Fibroblast of gingiva (primary cell): ENCODE measurements around the gene AMBRA1.

Source experiments
- DNase-seq: peaks from one replicate; pipeline ENCODE4 v3.0.0-alpha.2; 2011; ENCODE audit warnings: low read depth

AMBRA1 gene

DNA sequence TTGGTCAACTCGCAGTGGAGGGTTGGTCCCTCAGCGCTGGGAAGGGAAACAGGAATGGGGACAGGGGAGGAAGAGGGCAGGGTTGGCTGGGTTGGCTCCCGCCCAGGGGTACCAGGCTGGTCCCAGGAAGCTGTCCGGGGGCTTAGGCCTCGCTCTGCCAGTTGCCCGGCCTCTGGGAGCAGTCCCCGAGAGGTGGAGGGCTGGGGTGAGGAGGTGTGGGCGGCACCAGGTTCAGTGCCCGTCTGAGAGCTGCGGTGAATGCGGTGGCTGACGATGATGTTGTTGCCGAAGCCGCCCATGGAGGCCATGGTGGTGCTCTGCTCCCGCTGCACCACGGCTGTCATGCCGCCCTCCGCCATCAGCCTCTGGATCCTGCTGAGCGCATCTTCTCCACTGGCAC is 196.3 kb downstream of the AMBRA1 start:
- DNase-seq = no peak

DNA sequence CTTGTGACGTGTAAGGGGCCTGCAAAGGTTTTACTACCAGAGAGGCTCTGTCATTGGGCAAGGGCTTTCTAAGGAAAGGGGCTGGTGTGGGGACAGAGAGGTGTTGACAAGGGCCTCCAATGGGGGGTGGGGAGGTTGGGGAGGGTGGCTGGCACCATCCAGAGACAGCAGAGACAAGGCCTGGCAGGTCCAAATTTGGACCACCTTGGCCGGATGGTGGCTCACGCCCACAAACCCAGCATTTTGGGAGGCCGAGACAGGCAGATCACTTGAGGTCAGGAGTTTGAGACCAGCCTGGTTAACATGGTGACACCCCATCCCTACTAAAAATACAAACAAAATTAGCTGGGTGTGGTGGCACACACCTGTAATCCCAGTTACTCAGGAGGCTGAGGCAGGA is 200.1 kb downstream of the AMBRA1 start:
- DNase-seq = no peak

DNA sequence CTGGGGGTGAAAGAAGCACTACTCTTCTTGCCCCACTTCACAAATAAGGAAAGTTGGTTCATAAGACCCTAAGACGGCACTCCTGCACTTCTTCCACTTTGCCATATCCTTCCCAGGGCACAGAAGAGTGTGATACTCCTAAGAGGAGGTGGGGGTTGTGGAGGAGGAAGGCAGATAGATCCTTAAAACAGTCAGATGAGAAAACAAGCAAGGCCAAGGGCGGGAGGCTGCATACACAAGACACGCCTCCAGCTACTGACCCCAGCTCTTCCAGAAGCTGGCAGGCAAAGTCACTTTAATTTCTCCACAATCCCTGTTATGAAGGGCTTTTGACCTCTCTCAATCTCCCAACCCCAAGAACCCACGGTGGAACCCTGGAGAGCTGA is 200.6 kb downstream of the AMBRA1 start:
- DNase-seq = no peak

DNA sequence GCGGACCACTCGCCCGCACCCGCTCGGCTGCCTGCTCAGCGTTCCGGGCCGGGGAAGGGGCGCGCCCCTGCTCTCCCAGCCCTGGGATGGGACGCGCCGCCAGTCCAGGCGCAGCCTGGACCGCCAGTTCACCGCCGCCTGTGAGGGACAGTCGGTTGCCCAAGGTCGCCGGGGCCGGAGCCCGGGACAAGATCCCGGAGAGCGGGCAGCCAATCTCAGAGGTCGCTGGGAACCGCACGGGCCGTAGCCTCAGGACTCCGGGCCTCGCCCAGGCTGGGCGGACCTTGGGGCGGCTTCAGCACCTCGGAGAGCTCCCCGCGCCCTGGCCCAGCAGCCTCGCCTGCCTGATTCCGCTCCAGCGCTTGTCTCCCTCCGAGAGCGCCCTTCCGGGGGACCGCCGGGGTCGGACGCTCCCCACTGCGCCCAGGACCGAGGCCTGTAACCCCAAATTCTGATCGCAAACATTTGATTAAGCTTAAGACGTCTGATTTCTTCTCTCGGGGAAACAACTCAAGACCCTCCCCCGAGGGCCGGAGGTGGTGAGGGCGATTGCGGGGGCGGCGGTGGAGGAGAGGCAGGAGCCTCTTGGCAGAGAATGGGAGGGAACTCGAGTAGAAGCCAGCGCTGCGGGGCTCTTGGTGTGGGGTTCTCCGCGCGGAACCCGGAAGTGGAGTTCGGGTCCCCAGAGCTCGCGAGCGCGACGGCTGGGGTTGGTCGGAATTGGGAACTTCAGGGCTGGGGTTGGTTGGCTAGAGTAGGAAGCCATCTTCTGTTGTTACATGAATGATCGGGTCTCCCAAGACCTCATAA is 201.2 kb downstream of the AMBRA1 start:
- peak; percentile 71 for DNase-seq

DNA sequence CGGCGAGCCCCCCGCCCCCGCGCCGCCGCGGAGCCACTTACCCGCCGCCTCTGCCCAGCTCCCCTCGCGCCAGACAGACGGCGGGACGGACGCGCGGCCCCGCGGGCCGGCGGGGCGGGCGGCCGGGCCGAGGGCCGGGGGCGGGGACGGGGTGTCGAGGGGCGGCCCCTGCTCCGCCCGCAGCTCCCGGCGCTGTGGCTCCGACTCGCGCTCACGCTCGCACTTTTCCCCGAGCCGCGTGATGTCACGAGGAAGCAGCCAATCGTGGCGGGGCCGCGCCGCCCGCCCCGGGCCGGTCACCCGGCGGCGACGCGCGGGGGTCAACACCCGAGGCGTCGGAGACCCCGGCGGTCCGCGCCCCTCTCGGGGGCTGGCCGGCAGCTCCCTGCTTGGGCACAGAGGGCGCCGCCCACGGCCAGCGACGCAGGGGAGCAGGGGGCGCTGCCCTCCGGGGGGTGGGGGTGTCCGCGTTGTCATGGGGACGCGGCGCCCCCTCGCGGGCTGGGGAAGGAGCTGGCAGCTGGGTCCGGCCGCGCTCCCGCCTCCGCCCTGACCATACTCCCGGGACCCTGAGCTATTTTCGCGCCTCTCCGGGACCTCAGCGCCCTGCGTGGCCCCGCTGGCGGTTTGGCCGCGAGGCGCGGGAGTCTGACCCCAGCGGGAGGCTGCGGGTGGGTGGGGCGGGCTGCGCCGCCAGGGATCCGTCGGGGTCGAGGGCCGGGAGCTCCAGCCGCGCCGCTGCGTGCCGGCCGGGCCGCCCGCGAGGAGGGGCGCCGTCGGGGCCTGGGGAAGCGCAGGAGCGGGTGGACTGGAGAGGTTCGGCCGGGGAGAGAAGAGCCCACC is 202.0 kb downstream of the AMBRA1 start, which contains the start of gene CHRM4:
Gene CHRM4 (minus strand): TSS at position 199 of the 843 bp plus-strand sequence. CDS start 5,219 bp downstream, outside the sequence.
- no peak for DNase-seq

DNA sequence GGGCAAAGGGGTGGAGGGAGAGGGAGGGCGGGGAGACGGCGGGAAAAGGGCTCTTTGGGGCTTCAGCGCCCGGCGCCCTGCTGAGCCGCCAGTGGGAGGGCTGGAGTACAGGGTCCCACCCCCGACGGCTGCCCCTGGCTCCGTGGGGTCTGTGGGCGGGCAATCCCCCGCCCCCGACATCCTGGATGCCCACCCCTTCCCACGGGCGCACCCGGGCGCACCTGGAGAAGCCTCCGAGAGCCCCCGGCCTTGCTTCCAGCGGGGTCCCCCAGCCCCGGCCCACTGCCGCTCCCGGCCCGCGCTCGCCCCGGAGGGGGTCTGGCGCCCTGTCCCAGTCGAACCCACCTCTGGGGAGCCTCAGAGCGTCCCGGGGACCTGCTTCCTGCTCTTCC is 202.6 kb downstream of the AMBRA1 start:
- DNase-seq = no peak

DNA sequence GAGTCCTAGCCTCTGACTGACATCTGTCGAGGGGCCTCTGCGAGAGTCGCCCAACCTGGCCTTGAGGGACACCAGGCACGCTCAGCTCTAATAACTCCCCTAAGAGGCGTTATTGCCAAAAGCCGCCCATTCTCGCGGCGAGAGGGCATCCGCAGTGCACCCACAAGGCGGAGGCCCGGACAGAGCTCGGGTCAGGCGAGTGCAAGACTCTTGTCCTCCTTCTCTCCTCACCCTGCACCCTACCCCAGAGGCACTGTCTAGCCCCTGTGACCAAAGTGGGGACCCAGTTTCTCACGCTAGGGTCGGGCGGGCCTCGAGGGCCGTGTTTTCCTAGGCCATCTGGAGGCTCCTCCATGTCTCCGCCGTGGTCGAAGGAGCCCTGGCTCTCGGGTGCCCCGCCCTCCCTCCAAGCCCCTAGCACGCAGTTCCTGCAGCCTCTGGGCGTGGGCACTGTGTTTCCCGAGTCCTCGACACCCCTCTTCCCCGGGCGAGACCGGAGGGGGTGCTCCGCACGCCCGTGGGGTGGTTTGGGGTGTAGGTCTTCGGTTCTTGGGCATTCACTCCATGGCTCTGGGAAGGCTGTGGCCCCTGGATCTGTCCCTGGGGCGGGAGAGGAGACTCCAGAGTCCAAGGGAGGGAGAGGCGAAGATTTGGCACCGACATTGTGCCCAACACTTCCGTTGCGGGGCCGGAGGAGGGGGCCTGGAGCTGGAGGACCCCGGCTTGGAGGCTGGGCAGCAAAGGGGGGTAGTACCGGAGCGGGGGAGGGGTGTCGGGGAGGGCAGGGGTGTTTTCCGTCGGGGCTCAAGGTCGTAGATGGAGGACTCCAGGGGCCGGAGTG is 203.3 kb downstream of the AMBRA1 start:
- no peak for DNase-seq

DNA sequence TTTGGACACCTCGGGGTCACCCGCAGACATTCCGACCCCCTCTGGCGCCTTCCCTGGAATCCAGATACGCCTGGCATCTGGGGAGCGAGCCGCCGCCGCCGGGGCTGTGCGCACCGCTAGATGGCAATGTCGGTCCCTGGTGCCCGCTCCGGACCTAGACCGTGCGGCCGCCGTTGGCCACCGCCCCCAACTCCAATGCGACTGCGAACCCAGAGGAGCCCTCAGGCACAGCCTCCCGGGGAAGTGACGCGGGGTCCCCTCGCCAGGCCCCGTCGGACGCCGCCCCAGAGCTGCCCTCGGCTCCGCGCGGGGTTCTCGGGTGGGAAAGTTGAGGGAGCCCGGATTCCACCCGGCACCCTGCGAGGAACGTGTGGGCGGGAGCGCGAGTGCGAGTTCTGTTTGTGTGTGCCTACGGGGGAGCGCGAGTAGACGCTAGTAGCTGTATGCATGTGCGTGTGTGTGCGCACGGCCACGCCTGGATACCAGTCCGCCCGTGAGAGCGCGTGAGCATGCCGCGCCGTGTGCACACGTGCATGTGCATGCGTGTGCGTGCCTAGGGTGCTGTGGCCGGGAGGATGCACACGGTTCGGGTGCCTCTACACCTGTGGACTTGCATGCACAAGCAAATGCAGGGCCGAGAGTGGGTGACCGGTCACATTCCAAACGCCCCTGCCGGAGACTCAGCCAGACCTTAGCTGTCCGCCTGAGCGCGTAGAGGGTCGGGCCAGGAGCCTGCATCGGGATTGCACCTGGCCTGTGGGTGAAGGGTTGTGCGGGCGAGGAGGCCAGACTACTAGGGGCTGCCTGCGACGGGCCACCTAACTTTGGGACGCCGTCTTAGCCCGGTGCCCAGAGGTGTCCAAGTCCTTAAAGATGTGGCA is 204.1 kb downstream of the AMBRA1 start:
- peak; percentile 41 for DNase-seq

DNA sequence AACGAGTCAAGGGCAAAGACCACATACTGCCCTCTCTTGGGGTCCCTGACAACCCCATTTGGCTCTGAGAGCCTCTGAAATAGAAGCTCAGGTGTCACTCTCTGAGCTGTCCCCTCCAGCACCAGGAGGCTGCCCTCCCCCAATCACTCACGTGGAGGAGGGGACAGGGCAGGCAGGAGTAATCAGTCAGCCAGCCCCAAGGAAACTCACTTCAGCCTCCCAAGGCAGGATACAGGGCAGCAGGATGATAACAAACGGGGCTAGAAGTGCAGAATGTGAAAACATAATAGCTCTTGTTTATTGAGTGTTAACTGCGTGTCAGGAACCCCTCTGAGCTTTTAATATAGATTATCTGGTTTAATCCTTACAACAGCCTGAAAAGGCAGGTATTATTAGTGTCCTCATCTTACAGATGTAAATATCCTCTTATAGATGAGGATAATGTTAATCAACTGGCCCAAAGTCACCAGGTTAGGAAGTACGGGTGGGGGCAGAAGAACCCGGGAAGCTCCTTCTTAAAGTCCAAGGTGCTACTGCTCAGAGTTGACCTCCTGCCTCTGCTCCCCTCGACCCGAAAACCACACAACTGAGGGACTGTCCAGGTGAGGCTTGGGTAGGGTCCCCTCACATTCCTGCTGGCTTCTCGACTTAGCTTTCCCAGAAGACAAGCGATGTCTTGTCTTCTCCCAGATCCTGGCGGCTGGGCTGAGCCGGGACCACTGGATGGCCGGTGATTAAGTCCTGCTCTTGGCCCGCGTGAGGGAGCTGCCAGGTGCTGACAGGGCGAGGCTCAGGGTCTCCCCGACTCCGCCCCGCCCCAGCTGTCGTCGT is 205.0 kb downstream of the AMBRA1 start:
- DNase-seq = no peak

DNA sequence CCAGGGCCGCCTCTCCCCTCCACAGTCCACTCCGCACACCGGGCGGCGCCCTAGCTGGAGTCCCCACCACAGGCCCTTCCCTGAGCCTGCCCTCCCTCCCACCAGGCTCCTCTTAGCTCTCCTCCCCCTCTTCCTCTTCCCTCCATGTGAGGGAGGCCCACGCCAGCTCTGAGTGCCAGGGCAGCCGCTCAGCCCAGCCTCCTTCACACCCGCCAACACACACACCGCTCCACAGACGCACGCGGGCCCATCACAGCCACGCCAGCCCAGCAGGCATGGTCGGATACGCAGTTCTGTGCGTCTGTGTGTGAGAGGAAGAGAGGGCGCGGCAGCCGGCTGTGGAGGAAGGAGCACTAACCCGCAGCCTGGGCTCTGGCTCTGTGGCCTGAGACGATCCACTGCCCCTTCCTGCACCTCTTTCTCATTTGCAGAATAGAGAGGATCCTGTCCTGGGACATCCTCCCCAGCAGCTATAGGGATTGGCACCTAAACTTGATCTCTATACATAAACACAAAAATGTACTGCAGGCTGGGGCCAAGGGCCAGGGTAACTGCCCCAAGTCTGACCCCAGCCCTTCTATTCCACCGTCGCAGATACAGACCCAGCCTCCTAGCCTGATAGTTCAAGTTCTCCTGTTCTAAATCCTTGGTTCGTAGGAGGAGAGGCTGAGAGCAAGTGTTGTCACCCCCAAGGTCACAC is 205.8 kb downstream of the AMBRA1 start:
- DNase-seq = no peak

DNA sequence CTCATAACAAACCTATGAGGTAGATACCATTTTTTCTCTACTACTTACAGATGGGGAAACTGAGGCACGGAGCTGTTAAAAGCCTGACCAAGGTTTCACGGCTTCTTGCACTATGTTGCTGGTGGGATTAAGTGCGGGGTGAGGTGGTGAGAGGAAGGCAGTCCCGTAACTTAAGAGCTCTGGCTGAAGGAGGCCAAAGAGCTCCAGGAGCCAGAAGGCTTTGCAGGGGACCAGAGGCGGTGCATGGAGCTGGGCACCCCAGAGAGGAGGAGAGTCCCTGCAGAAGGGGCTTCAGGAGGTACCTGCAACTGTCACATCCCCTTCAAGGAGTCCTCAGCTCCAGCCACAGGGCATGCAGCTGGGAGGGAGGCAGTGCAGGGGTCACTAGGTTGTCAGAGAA is 206.4 kb downstream of the AMBRA1 start:
- DNase-seq = no peak

DNA sequence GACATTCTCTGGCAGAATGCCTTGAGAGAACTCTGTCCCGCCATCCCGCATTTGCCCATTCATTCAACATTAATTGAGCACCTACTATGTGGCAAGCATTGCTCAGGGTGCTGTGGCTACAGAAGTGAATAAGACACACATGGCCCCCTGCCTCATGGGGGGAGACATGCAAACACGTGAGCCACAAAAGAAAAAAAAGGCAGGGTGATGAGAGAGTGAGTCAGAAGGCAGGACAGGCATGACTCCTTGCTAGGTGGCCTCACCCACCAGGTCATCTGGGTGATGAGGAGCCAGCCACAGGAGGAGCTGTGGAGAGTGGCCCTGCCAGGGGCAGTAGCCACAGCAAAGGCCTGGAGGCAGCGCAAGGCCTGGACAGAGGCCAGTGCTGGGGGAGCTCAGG is 207.1 kb downstream of the AMBRA1 start:
- DNase-seq = no peak

DNA sequence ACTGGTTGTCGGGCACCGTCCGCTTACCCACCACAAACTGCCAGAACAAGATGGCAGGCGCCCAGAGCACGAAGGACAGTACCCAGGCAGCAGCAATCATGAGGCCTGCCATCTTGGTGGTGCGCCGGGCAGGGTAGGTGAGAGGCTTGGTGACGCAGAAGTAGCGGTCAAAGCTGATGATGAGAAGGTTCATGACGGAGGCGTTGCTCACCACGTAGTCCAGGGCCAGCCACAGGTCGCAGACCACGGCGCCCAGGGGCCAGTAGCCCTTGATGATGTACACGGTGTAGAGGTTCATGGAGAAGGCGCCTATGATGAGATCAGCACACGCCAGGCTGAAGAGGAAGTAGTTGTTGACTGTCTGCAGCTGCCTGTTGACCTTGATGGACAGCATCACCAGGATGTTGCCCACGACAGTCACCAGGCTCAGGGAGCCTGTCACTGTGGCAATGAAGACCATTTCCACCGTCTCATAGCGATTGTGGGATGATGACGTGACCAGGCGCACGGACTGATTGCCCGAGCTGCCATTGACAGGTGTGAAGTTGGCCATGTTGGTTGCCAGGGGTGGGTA is 207.7 kb downstream of the AMBRA1 start:
- no peak for DNase-seq

DNA sequence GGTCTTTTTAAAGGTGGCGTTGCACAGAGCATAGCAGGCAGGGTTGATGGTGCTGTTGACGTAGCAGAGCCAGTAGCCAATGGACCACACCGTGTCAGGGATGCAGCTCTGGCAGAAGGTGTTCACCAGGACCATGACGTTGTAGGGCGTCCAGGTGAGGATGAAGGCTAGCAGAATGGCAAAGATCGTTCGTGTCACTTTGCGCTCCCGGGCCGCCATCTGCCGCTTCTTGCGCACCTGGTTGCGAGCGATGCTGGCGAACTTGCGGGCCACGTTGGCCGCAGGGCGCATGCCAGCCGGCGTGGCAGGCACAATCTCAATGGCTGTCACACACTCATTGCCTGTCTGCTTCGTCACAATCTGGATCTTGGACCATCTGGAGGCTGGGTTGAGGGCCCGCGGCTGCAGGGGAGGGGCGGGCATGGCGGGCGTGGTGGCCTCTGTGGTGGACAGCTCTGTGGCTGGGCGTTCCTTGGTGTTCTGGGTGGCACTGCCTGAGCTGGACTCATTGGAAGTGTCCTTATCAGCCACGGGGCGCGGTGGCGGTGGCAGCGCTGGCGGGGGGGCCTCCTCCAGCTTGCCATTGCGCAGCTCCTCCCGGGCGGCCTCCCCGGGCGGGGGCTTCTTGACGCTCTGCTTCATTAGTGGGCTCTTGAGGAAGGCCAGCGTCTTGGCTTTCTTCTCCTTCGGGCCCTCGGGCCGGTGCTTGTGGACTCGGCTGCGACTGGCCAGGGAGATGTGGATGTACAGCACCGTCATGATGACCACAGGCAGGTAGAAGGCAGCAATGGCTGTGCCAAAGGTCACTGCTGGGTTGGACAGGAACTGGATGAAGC is 208.4 kb downstream of the AMBRA1 start:
- DNase-seq = no peak

DNA sequence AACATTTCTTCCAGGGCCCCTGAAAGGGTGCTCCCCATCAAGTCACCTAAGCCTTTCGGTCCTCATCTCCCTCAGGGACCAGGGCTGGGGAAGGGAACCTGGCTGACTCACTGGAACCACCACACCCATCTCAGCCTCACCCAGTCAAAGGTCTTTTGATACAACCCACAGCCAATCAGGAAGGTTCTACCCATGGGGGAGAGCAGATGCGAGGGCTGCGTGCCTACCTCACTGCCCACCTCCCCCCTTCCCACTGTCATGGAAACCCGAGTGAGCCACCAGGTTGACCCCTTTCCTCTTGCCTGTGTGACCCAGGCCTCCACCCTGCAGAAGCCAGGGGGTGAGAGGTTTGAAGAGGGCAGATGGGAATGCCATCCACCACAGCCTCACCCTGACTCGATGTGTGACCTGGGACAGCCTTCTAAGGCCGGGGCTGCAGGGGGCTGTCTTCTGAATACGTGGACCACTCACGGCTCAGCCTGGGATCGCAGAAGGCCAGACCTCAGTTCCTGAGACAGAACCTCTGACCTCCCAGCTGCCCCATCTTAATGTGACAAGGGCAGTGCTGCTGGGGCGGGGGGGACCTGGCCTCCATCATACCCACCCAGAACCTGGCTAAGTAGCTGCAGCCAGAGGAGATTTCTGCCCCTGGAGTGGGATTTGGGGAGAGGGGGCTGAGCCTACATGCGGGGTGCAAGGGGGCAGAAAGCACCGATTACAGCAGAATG is 209.7 kb downstream of the AMBRA1 start:
- DNase-seq = no peak

DNA sequence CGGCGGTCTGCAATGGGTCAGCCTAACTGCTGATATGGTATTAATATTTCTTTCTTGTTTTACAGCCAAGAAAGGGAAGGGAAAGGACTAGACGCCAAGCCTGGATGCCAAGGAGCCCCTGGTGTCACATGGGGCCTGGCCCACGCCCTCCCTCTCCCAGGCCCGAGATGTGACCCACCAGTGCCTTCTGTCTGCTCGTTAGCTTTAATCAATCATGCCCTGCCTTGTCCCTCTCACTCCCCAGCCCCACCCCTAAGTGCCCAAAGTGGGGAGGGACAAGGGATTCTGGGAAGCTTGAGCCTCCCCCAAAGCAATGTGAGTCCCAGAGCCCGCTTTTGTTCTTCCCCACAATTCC is 210.4 kb downstream of the AMBRA1 start:
- DNase-seq = no peak

DNA sequence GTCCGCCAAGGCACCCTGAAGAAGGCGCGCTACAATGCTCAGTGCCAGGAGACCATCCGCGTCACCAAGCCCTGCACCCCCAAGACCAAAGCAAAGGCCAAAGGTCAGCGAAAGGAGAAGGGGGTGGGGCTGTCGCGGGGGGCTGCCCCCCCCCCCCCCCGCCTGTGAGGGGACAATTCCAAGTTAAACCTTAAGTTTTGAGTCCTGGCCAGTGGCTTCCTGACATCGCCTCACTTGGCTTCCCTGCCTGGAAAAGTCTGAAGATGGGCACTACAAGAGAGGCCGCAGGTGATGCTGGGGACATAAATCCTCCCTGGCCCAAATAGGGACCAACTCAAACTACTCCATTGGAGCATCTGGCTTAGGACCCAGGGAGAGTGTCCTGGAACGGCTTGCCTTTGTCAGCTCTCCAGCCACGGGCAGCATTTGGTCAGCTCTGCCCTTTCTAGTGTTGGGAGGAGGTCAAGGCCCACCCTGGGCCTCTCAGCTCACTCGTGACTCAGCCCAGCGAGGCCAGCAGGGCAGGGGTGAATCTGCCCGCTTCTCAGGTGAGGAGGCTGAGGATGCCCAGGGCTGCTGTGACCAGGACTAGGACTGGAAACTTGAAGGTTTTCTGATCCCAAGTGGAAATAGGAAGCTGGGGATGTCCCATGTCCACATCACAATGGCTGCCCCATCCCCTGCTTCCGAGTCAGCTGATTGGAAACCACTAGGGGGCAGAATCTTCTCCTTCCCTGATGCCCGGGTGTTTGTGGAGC is 211.0 kb downstream of the AMBRA1 start:
- DNase-seq = peak; percentile 39
